Measurements from ENCODE around the gene LRG1.

GRCh38 chr19:4507150-4507452 is 32.7 kb downstream of the LRG1 start:
- TF ChIP-seq, protein P1, sequence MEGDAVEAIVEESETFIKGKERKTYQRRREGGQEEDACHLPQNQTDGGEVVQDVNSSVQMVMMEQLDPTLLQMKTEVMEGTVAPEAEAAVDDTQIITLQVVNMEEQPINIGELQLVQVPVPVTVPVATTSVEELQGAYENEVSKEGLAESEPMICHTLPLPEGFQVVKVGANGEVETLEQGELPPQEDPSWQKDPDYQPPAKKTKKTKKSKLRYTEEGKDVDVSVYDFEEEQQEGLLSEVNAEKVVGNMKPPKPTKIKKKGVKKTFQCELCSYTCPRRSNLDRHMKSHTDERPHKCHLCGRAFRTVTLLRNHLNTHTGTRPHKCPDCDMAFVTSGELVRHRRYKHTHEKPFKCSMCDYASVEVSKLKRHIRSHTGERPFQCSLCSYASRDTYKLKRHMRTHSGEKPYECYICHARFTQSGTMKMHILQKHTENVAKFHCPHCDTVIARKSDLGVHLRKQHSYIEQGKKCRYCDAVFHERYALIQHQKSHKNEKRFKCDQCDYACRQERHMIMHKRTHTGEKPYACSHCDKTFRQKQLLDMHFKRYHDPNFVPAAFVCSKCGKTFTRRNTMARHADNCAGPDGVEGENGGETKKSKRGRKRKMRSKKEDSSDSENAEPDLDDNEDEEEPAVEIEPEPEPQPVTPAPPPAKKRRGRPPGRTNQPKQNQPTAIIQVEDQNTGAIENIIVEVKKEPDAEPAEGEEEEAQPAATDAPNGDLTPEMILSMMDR (IDR thresholded peaks at IDR 0.05): no peak
- no peak for TF ChIP-seq POLR2A (IDR thresholded peaks at IDR 0.05)
